CD4-positive, alpha-beta T cell treated with Interleukin-4 for 4 hours (primary cell): ENCODE data around the gene DIP2C.
"Not testable (repeated sequence)": the region's sequence is repeated elsewhere in the genome, so short reads cannot be mapped to it uniquely, and the experiment has no call there.

Experiments used
- DNase-seq: peaks from one replicate; pipeline ENCODE4 v3.0.0-alpha.2; 2020

Gene DIP2C

DNA sequence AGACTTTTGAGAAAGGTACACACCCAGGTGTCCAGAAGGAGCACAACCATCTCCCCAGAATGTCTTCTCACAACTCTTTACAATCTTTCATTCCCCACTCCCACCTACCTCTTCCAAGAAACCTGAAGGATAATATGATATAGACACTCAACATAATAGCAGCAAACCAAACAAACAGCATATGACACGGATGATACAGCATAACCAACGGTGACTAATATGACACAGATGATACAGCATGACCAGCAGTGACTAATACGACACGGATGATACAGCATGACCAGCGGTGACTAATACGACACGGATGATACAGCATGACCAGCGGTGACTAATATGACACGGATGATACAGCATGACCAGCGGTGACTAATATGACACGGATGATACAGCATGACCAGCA, 264.7 kb downstream of the DIP2C start:
- not testable (repeated sequence) for DNase-seq

- no peak for DNase-seq
These were observed 266.3 kb downstream of the DIP2C start for GRCh38 chr10:423178-423577.

GRCh38 chr10:422675-423074, 266.8 kb downstream of the DIP2C start:
- DNase-seq = no peak

- DNase-seq = no peak
These were observed 267.2 kb downstream of the DIP2C start for GRCh38 chr10:422241-422640.

GRCh38 chr10:421170-421569, 268.3 kb downstream of the DIP2C start:
- DNase-seq = no peak

DNA sequence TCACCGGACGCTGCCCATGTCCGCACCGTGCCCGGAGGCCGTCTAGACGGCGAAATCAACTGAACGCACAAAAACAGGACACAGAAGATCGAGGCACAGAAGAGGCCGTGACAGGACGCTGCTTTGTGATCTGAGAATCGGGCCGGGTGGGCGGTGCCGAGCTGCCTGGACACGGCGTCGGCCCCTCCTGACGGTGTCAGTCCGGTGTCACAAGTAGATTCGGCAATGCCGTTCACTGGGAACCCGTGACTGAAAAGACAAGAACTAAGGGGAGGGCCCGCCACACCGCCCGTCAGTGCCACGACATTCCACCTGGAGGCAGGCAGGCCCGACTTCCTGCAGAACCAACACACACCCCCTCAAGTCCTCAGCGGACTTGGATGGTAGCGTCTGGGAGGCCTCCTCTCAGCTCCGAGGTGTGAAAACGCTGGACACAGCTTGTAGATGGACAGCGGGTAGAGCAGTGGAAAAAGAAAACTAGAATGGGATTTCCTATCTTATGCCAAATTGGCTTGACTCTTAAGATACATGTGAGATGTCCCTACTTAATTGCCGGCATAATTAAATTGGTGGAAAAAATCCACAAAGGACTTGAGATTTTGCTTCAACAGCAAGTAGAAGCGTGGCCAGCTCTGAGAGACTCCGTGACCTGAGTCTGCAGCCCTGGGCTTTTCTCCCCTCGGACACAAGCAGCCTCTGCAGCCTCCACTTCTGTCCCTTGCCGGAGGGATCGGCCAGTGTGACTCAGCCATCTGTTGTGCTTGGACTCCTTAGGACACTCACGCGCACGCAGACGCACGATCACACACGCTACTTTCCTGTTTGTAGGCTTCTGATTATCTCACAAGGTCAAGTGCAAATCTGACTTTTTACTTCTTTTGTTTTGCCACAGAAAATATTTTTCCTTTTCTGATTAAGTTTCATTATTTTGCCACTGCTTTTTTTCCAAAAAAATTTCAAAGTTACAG, 269.0 kb downstream of the DIP2C start:
- no peak for DNase-seq

DNA sequence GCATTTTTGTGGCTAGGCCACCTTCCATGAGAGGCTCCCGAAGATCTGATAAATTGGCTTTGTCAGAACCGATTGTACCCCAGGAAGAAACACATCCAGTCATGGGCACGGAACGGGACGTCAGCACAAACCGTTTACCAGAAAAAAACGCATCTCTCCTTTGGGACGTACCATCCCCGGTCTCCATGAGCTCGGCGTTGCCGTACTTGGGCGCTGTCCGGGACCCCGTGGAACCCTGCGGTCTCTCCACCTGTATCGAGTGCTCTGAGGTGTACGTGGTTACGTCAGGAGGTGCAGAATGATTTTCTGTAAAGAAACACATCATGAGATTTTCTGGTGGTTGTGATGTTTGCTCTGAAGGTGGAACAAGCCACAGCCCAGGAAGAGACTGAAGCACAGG, 270.6 kb downstream of the DIP2C start:
- no peak for DNase-seq

- no peak for DNase-seq
These were observed 271.2 kb downstream of the DIP2C start for GRCh38 chr10:418226-418625.

- no peak for DNase-seq
These were observed 273.4 kb downstream of the DIP2C start for GRCh38 chr10:416091-416515.

- no peak for DNase-seq
These were observed 275.8 kb downstream of the DIP2C start for GRCh38 chr10:413662-414071.

DNA sequence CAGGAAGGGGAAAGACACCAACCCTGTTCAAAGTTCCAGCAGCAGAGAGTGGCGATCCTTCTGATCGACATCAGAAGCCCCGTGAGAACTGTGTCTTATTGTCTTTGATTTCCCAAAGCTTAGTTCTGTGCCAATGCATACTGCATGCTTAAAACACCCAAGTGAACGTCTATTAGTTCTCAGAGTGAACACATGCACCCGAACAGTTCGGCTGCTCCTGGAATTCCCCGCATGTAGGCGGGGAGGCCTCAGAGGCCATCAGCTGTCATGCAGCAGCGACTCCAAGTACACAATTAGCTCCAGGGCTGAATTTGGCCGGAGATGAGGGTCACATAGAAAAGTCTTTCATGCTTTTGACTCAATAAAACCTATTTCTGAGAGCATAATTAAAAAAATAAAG, 277.4 kb downstream of the DIP2C start:
- no peak for DNase-seq

- DNase-seq = no peak
These were observed 277.9 kb downstream of the DIP2C start for GRCh38 chr10:411603-412002.

DNA sequence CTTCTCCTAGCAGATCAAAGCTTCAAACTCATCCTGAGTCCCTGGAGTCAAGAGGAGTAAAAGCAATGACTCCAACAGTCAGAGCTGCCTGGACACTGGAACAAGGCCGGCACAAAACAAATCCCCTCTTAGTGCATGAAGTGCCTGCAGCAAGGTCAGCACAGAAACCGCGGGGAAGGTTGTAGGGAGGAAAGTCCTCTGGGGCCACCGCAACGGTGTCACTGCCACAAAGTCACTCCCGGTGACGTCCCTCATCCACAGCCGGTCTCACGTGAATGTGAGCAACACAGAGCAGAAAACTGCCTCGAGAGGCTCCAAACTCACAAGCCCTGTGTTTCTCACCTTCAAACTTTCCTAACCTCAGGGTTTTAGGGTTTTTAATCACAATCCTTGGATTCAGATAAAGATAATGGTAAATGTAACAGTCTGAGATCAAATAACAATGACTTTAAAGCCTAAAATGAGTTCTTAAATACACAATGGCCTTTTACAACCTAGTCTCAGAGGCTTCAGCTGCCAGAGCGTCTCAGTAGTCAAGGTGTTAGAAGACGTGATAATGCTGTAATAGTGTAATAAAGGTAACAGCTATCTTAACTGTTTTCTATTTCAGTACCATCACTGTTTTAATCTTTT, 279.9 kb downstream of the DIP2C start:
- no peak for DNase-seq

DNA sequence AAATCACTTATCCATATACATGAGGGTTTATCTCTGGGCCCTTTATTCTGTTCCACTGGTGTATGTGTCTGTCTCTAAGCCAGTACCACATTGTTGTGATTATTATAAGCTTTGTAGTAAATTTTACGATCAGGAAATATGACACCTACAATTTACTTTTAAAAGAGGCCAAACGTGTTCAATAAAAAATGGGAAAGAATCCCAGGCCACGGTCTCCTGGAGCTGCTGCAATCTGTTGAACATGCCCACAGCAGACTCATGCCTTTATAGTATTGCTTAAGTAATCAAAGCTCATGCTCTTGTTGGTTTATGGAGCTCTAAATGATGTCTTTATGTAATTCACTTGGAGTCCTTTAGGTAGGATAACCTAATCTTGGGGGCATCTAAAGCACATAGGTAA, 281.2 kb downstream of the DIP2C start:
- DNase-seq = no peak

GRCh38 chr10:406976-407375, 282.5 kb downstream of the DIP2C start:
- no peak for DNase-seq

GRCh38 chr10:405648-406047, 283.8 kb downstream of the DIP2C start:
- DNase-seq = no peak

GRCh38 chr10:404991-405390, 284.5 kb downstream of the DIP2C start:
- DNase-seq = no peak

- DNase-seq = no peak
These were observed 285.1 kb downstream of the DIP2C start for GRCh38 chr10:404346-404745.

DNA sequence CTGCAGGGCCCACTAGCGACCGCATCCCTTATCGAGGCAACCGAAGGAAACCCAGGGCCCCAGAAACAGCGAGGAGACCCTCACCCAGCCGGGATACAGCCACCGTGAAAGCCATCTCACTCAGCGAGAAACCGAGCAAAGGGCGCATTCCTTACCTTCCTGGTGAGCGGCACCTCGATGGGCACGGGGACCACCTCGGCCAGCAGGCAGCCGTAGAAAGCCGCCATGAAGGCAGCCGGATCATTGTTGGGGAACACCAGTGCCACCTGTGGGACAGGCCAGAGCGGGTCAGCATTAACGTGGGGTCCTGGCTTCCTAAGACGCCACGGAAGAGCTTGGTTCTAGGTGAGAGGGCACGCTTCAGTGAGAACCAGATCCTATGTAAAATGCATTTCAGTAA, 290.5 kb downstream of the DIP2C start:
- DNase-seq = no peak

DNA sequence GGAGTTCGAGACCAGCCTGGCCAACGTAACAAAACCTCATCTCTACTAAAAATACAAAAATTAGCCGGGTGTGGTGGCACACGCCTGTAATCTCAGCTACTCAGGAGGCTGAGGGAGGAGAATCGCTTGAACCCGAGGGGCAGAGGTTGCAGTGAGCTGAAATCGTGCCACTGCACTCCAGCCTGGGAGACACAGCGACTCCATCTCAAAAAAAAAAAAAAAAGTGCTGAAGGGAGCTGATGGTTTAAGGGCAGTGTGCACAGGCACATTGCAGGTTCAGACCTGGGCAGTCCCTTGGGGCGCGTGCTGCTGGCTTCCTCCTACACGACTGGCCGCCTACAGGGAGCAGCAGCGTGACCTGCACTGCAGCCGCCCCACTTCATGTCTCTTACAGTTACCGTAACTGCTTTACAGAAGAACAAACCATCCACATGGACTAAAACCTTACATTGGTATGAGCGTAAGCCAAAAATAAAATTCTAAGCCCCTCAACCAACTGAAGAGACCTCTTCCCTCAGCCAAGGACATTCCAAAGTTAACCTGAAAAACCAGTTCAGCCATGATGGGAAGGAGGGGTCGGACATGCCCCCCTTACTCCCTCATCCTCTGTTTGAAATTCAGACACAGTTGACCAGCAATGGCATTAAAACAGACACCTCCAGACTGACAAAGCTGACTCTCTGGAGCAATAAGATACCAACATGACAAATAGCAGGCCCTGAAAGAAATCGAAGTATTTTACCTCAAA, 292.0 kb downstream of the DIP2C start:
- no peak for DNase-seq

DNA sequence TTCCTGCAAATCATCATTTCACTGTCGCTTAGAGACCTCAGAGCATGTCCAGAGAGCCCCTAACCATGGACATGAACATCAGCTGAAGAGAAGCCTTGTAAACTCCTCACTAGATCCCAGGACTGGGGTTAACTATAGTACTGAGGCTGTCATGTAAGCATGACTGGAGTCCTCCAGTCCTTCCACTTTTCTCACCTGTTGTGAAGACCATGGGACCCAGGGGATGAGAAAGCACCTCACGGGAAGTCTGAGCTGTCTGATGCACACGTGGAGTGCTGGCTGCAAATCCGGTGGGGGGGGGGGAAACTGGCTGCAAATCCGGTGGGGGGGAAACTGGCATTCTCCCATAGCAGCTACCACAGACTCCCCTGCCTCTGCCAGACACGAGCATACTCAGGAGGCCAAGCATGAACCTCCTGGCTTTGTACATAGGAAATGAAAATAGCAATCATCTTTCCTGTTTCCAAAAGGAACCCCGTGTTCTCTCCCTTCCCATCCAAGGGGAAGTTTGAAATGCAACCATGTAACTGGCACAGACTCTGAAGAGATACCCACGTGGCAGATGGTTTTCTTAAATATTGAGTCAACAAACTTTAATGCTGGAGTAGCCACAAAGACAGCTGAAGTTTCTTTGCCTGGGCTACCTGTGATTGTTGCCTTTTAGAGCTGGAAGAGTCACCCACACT, 292.8 kb downstream of the DIP2C start:
- DNase-seq = no peak

DNA sequence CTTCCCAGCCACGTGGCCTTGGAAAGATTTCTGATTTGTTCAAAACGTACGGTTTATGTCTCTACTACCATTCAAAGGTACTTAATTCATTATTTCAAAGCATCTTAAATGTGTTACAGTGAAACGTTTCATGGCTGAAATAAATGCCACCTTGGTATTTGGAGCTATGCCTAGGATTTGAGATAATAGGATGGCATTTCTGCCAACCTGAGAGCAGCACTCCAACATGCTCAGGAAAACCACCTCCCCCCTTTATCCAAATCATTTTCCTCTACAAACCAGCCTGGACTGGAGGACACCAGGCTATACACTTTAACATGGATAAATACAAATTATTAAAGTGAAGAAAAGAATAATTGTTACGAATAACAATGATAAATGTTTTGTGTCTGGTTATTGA, 293.4 kb downstream of the DIP2C start:
- no peak for DNase-seq

DNA sequence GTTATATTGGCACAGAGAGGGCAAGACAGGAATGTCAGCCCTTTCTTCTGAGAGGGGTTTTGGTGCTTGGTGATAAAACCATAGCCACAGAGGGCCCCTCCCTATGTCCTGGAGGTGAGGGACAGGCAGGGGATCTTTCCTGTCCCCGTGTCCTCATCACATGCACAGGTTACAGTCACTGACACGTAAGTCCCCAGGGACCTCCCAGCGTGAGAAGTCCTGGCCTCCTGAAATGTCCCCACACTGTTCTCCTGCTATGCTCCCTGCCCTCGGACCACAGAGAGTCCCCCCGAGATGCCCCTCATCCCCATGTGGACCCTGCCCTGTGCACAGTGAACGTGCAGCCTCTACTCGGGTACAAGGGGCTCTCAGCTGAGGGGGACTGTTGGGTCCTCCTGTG, 293.8 kb downstream of the DIP2C start:
- no peak for DNase-seq
